ENCODE measurements around the gene ACSS2.

GRCh38 chr20:34946661-34947060, 70.2 kb downstream of the ACSS2 start:
- TF ChIP-seq, protein P1, sequence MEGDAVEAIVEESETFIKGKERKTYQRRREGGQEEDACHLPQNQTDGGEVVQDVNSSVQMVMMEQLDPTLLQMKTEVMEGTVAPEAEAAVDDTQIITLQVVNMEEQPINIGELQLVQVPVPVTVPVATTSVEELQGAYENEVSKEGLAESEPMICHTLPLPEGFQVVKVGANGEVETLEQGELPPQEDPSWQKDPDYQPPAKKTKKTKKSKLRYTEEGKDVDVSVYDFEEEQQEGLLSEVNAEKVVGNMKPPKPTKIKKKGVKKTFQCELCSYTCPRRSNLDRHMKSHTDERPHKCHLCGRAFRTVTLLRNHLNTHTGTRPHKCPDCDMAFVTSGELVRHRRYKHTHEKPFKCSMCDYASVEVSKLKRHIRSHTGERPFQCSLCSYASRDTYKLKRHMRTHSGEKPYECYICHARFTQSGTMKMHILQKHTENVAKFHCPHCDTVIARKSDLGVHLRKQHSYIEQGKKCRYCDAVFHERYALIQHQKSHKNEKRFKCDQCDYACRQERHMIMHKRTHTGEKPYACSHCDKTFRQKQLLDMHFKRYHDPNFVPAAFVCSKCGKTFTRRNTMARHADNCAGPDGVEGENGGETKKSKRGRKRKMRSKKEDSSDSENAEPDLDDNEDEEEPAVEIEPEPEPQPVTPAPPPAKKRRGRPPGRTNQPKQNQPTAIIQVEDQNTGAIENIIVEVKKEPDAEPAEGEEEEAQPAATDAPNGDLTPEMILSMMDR (IDR thresholded peaks at IDR 0.05) = no peak
- TF ChIP-seq ESRRA (IDR thresholded peaks at IDR 0.05; ENCODE audit: borderline replicate concordance, low read length) (no peak), RAD21 (conservative IDR thresholded peaks at IDR 0.05 in 1 of 2, IDR thresholded peaks at IDR 0.05 in 1 of 2) (no peak), SMC3 (IDR thresholded peaks at IDR 0.05) (no peak), EP300 (IDR thresholded peaks at IDR 0.05) (no peak), NFE2L2 (conservative IDR thresholded peaks at IDR 0.05; ENCODE audit: low read length) (no peak), POLR2A (IDR thresholded peaks at IDR 0.05; ENCODE audit: low read length) (no peak), JUN (IDR thresholded peaks at IDR 0.05) (no peak), HMGXB4 (CRISPR knock-in tag; IDR thresholded peaks at IDR 0.05; ENCODE audit: borderline replicate concordance) (no peak)
- TF ChIP-seq, protein P2, sequence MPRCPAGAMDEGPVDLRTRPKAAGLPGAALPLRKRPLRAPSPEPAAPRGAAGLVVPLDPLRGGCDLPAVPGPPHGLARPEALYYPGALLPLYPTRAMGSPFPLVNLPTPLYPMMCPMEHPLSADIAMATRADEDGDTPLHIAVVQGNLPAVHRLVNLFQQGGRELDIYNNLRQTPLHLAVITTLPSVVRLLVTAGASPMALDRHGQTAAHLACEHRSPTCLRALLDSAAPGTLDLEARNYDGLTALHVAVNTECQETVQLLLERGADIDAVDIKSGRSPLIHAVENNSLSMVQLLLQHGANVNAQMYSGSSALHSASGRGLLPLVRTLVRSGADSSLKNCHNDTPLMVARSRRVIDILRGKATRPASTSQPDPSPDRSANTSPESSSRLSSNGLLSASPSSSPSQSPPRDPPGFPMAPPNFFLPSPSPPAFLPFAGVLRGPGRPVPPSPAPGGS (IDR thresholded peaks at IDR 0.05) = no peak
